ENCODE measurements around the gene HMHB1. TPM values are rescaled to one million over a fixed set of nuclear protein-coding genes. Genes with fewer than 3 reads are reported as not detected.

Gene HMHB1
- total RNA-seq: not detected in 2 replicates

DNA sequence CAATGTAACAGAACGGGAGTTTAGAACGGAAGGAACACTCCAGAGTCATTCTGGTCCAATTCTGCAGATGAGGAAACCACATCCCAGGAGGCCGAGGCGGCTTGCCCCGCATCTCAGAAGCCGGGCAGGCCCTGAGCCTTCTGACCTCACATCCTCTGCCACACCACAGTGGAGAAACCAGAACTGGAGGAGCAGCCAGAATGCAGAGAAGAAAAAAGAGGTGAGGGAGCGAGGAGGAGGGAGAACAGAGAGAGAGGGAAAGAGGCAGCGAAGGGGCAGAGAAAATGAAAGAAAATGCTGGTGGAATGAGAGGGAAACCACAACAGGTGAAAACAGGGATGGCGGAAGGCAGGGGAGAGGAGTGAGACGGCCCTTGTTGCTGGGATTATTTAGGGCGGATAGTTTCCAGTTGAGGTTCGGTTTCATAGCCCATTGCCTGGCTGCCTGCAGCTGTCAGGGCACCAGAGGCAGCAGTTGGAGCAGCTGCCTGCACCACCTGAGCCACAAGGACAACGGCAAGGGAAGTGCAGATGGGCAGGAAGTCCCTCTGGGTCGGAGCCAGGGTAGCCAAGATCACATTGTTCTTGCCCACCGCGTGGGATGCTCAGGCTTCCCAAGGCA is at the start of gene HMHB1:
Gene HMHB1, plus strand, starts transcription at position 77 of the 621 bp plus-strand sequence.
- TF ChIP-seq CTCF (IDR thresholded peaks at IDR 0.05; ENCODE audit: insufficient read depth, low read length, severe bottlenecking): no peak
- Histone ChIP-seq H3K4me3 (ENCODE audit: low read depth, low read length) (no peak within 1 kb of the TSS), H3K36me3 (ENCODE audit: control insufficient read depth, insufficient read depth, low read length) (no peaks in the 10 kb centered on the region), H3K27me3 (ENCODE audit: control insufficient read depth, insufficient read depth, low read length) (no peaks in the 10 kb centered on the region)
- FAIRE-seq (peak; percentile 23), DNase-seq (ENCODE audit: low read depth) (no peak)

- FAIRE-seq: no peak
- TF ChIP-seq CTCF (IDR thresholded peaks at IDR 0.05; ENCODE audit: insufficient read depth, low read length, severe bottlenecking): no peak
- H3K4me3 ChIP-seq (ENCODE audit: low read depth, low read length): no peak overlapping the region
Observed at GRCh38 chr5:143762636-143763220, 49.2 kb upstream of the HMHB1 start.

GRCh38 chr5:143767162-143767561 is 44.8 kb upstream of the HMHB1 start:
- TF ChIP-seq CTCF (IDR thresholded peaks at IDR 0.05; ENCODE audit: insufficient read depth, low read length, severe bottlenecking): no peak
- Histone ChIP-seq H3K27me3 (ENCODE audit: control insufficient read depth, insufficient read depth, low read length) (no peaks in the 10 kb centered on the region), H3K4me3 (ENCODE audit: low read depth, low read length) (no peak overlapping the region), H3K36me3 (ENCODE audit: control insufficient read depth, insufficient read depth, low read length) (no peaks in the 10 kb centered on the region)
- DNase-seq (ENCODE audit: low read depth) (no peak), FAIRE-seq (no peak)

More at GRCh38 chr5:143762636-143763220, 49.2 kb upstream of the HMHB1 start:
- no peaks in the 10 kb centered on the region for H3K36me3 ChIP-seq (ENCODE audit: control insufficient read depth, insufficient read depth, low read length)
- H3K27me3 ChIP-seq (ENCODE audit: control insufficient read depth, insufficient read depth, low read length): no peaks in the 10 kb centered on the region
- DNase-seq (ENCODE audit: low read depth): no peak

- Histone ChIP-seq H3K36me3 (ENCODE audit: control insufficient read depth, insufficient read depth, low read length) (no peaks in the 10 kb centered on the region), H3K27me3 (ENCODE audit: control insufficient read depth, insufficient read depth, low read length) (no peaks in the 10 kb centered on the region), H3K4me3 (ENCODE audit: low read depth, low read length) (no peak overlapping the region)
- no peak for TF ChIP-seq CTCF (IDR thresholded peaks at IDR 0.05; ENCODE audit: insufficient read depth, low read length, severe bottlenecking)
- FAIRE-seq: no peak
- DNase-seq (ENCODE audit: low read depth): no peak
Observed at GRCh38 chr5:143769026-143769786, 42.8 kb upstream of the HMHB1 start.

DNA sequence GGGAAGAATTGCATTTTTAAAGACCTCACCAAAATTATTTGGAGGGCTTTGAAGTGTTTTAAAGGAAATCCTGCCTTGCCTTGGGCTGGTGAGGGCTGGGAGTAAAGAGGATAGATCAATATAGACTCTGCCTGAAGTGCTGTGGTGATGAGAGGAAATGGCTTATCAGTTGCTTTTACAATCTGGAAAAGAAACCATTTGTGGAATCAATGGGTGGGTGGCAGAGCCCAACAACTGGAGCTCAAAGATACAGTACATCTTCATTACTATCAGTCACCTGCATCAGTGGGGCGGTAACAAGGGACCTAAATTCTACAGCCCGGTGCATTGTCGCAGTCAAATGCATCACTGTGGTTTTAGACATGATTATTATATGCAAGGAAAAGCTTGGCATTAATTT is 41.5 kb upstream of the HMHB1 start:
- DNase-seq (ENCODE audit: low read depth): no peak
- no peak for FAIRE-seq
- Histone ChIP-seq H3K36me3 (ENCODE audit: control insufficient read depth, insufficient read depth, low read length) (no peaks in the 10 kb centered on the region), H3K4me3 (ENCODE audit: low read depth, low read length) (no peak overlapping the region), H3K27me3 (ENCODE audit: control insufficient read depth, insufficient read depth, low read length) (no peaks in the 10 kb centered on the region)
- TF ChIP-seq CTCF (IDR thresholded peaks at IDR 0.05; ENCODE audit: insufficient read depth, low read length, severe bottlenecking): no peak

Measured in bronchial epithelial cell (primary cell).